ENCODE results near the gene RNF157. TPM values are rescaled to one million over a fixed set of nuclear protein-coding genes. Genes with fewer than 3 reads are reported as not detected.

RNF157 gene
- total RNA-seq, 2 experiments from 2014 or later, result 25.4 to 28.0 TPM

GRCh38 chr17:76142039-76142584 lies 98.2 kb downstream of the RNF157 start:
- Mint-ChIP-seq H3K27me3 (peaks cover 8% of the 10 kb centered on the region), H3K36me3 (no peaks in the 10 kb centered on the region)
- POLR2A ChIA-PET, result interaction anchor here (1.0 to 3.8 kb wide), 3 partner anchors 38 to 130 kb away, joined by 3 to 24 read pairs (median 4); no protein-coding TSS in a partner anchor

GRCh38 chr17:76141212-76142038 lies 98.9 kb downstream of the RNF157 start, which contains the start of gene FOXJ1:
Gene FOXJ1, minus strand, starts transcription at chr17:76141245. Its CDS starts 850 bp downstream, at chr17:76140395.
- H3K27me3 Mint-ChIP-seq, result peaks cover 8% of the 10 kb centered on the region
- CTCF ChIA-PET, result interaction anchor here (0.6 to 4.1 kb wide), 5 partner anchors 18 to 138 kb away, joined by 3 to 28 read pairs (median 4); no protein-coding TSS in a partner anchor
- DNase-seq, result peak; percentile 95
- H3K9me3 Mint-ChIP-seq, result no peaks in the 10 kb centered on the region
- H3K36me3 Mint-ChIP-seq, result no peaks in the 10 kb centered on the region
- POLR2A ChIA-PET, result interaction anchor here (1.0 to 3.8 kb wide), 3 partner anchors 14 to 131 kb away, joined by 3 to 24 read pairs (median 4); no protein-coding TSS in a partner anchor
- intact Hi-C loops (cut with micrococcal nuclease), result loop anchor here (2.0 kb wide), 1 partner anchor 39 kb away; no protein-coding TSS in a partner anchor
- H3K4me1 Mint-ChIP-seq (ENCODE audit: low read depth), result peaks cover 55% of the 10 kb centered on the region
- H3K4me3 Mint-ChIP-seq, result peak within 1 kb of the TSS; percentile 67
- no peak within 1 kb of the TSS for H3K27ac Mint-ChIP-seq

More at GRCh38 chr17:76142039-76142584, 98.2 kb downstream of the RNF157 start:
- DNase-seq, result no peak
- CTCF ChIA-PET, result interaction anchor here (1.2 to 4.1 kb wide), 4 partner anchors 21 to 138 kb away, joined by 5 to 28 read pairs (median 10); no protein-coding TSS in a partner anchor
- H3K4me1 Mint-ChIP-seq (ENCODE audit: low read depth), result peaks cover 62% of the 10 kb centered on the region
- H3K27ac Mint-ChIP-seq, result no peak overlapping the region
- peak overlapping the region; percentile 67 for H3K4me3 Mint-ChIP-seq
- intact Hi-C loops (cut with micrococcal nuclease), result loop anchor here (2.0 kb wide), 1 partner anchor 39 kb away; no protein-coding TSS in a partner anchor
- no peaks in the 10 kb centered on the region for H3K9me3 Mint-ChIP-seq

DNA sequence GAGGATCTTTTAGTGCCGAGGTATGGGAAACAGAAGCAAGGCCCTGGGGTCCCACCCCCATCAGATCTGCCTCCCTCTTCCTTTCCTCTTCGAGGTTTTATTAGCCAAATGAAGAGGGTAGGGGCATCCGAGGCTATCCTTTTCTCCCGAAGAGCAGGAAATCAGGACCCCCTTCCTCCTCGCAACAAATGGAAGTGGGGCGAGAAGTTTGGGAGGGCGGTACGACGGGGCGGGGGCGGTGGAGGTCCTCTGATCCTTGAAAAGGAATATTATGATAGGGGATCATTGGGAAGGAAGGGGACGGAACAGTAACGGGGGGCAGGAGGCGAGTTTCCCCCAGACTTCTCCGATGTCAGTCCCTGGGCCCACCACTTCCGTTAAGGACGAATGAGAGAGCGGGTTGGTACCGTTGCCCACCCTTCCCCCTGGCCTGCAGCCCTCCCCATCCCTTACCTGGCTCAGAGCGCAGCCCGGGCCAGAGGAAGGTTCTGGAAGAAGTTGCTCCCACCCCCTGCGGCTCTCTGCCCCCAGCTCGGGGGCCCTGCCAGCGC lies 99.6 kb downstream of the RNF157 start:
- Mint-ChIP-seq H3K9me3 (no peaks in the 10 kb centered on the region), H3K36me3 (no peaks in the 10 kb centered on the region), H3K27ac (no peak overlapping the region), H3K4me1 (ENCODE audit: low read depth) (peaks cover 48% of the 10 kb centered on the region), H3K27me3 (peaks cover 8% of the 10 kb centered on the region), H3K4me3 (peak overlapping the region; percentile 45)
- ChIA-PET CTCF (interaction anchor here (0.6 to 4.1 kb wide), 6 partner anchors 17 to 139 kb away, joined by 3 to 28 read pairs (median 4); no protein-coding TSS in a partner anchor), POLR2A (interaction anchor here (1.0 to 3.8 kb wide), 2 partner anchors 14 to 131 kb away, joined by 3 to 24 read pairs; no protein-coding TSS in a partner anchor)
- DNase-seq, result no peak
- intact Hi-C loops (cut with micrococcal nuclease), result no loop called here

- peaks cover 8% of the 10 kb centered on the region for H3K27me3 Mint-ChIP-seq
- no peaks in the 10 kb centered on the region for H3K9me3 Mint-ChIP-seq
- POLR2A ChIA-PET, result interaction anchor here (3.8 kb wide), 1 partner anchor 132 kb away, joined by 24 read pairs; no protein-coding TSS in a partner anchor
- peak overlapping the region; percentile 45 for H3K4me3 Mint-ChIP-seq
- DNase-seq, result peak; percentile 47
- H3K4me1 Mint-ChIP-seq (ENCODE audit: low read depth), result peaks cover 42% of the 10 kb centered on the region
- intact Hi-C loops (cut with micrococcal nuclease), result loop anchor here (10.0 kb wide), 1 partner anchor 245 kb away; the partner anchor contains the start of gene SPHK1
- CTCF ChIA-PET, result interaction anchor here (0.9 to 4.1 kb wide), 5 partner anchors 16 to 140 kb away, joined by 3 to 28 read pairs (median 4); no protein-coding TSS in a partner anchor
- no peak overlapping the region for H3K27ac Mint-ChIP-seq
- no peaks in the 10 kb centered on the region for H3K36me3 Mint-ChIP-seq
Observed at GRCh38 chr17:76139801-76140660, 100.3 kb downstream of the RNF157 start.

GRCh38 chr17:76138896-76139752 lies 101.2 kb downstream of the RNF157 start:
- no peak overlapping the region for H3K4me3 Mint-ChIP-seq
- ChIA-PET POLR2A (no interaction called here), CTCF (no interaction called here)
- H3K36me3 Mint-ChIP-seq, result no peaks in the 10 kb centered on the region
- DNase-seq, result no peak
- no peak overlapping the region for H3K27ac Mint-ChIP-seq
- H3K27me3 Mint-ChIP-seq, result peaks cover 8% of the 10 kb centered on the region
- no peaks in the 10 kb centered on the region for H3K9me3 Mint-ChIP-seq
- intact Hi-C loops (cut with micrococcal nuclease), result loop anchor here (10.0 kb wide), 1 partner anchor 246 kb away; the partner anchor contains the start of gene SPHK1
- H3K4me1 Mint-ChIP-seq (ENCODE audit: low read depth), result peaks cover 35% of the 10 kb centered on the region

- Mint-ChIP-seq H3K36me3 (no peaks in the 10 kb centered on the region), H3K27me3 (peaks cover 8% of the 10 kb centered on the region), H3K27ac (no peak overlapping the region), H3K4me1 (ENCODE audit: low read depth) (peaks cover 31% of the 10 kb centered on the region), H3K9me3 (no peaks in the 10 kb centered on the region), H3K4me3 (no peak overlapping the region)
- CTCF ChIA-PET, result no interaction called here
- intact Hi-C loops (cut with micrococcal nuclease), result loop anchor here (10.0 kb wide), 1 partner anchor 246 kb away; the partner anchor contains the start of gene SPHK1
- POLR2A ChIA-PET, result no interaction called here
- DNase-seq, result no peak
Observed at GRCh38 chr17:76138234-76138895, 101.9 kb downstream of the RNF157 start.

GRCh38 chr17:76137351-76138233 lies 102.7 kb downstream of the RNF157 start:
- H3K9me3 Mint-ChIP-seq, result no peaks in the 10 kb centered on the region
- no peak overlapping the region for H3K27ac Mint-ChIP-seq
- no peak overlapping the region for H3K4me3 Mint-ChIP-seq
- ChIA-PET POLR2A (no interaction called here), CTCF (no interaction called here)
- no peak for DNase-seq
- intact Hi-C loops (cut with micrococcal nuclease), result loop anchor here (10.0 kb wide), 1 partner anchor 247 kb away; the partner anchor contains the start of gene SPHK1
- no peaks in the 10 kb centered on the region for H3K36me3 Mint-ChIP-seq
- peaks cover 25% of the 10 kb centered on the region for H3K4me1 Mint-ChIP-seq (ENCODE audit: low read depth)
- peaks cover 8% of the 10 kb centered on the region for H3K27me3 Mint-ChIP-seq

GRCh38 chr17:76137001-76137350 lies 103.3 kb downstream of the RNF157 start:
- POLR2A ChIA-PET, result no interaction called here
- no peaks in the 10 kb centered on the region for H3K36me3 Mint-ChIP-seq
- CTCF ChIA-PET, result no interaction called here
- H3K27ac Mint-ChIP-seq, result no peak overlapping the region
- H3K9me3 Mint-ChIP-seq, result no peaks in the 10 kb centered on the region
- peaks cover 19% of the 10 kb centered on the region for H3K4me1 Mint-ChIP-seq (ENCODE audit: low read depth)
- no peak overlapping the region for H3K4me3 Mint-ChIP-seq
- DNase-seq, result no peak
- H3K27me3 Mint-ChIP-seq, result peaks cover 8% of the 10 kb centered on the region
- intact Hi-C loops (cut with micrococcal nuclease), result loop anchor here (10.0 kb wide), 1 partner anchor 248 kb away; the partner anchor contains the start of gene SPHK1

- no peak overlapping the region for H3K27ac Mint-ChIP-seq
- POLR2A ChIA-PET, result no interaction called here
- intact Hi-C loops (cut with micrococcal nuclease), result loop anchor here (10.0 kb wide), 1 partner anchor 248 kb away; the partner anchor contains the start of gene SPHK1
- peaks cover 8% of the 10 kb centered on the region for H3K27me3 Mint-ChIP-seq
- peaks cover 13% of the 10 kb centered on the region for H3K4me1 Mint-ChIP-seq (ENCODE audit: low read depth)
- H3K4me3 Mint-ChIP-seq, result no peak overlapping the region
- H3K9me3 Mint-ChIP-seq, result no peaks in the 10 kb centered on the region
- no peaks in the 10 kb centered on the region for H3K36me3 Mint-ChIP-seq
- CTCF ChIA-PET, result no interaction called here
- no peak for DNase-seq
Observed at GRCh38 chr17:76136276-76137000, 103.9 kb downstream of the RNF157 start.

Measured in activated CD4-positive, alpha-beta memory T cell treated with anti-CD3 and anti-CD28 coated beads for 36 hours (primary cell).